Right ventricle myocardium superior (tissue), 1 donor: ENCODE results near the gene TRPV2. TPM values are rescaled to one million over a fixed set of nuclear protein-coding genes. Genes with fewer than 3 reads are reported as not detected.
"Not testable (repeated sequence)": the region's sequence is repeated elsewhere in the genome, so short reads cannot be mapped to it uniquely, and the experiment has no call there.

ENCODE experiments used
- ATAC-seq: fragments of 200-7000 bp; cut with Tn5 transposase; one replicate; pipeline ENCODE4 v1.9.1; 2020; ENCODE audit warnings: mild to moderate bottlenecking; ENCODE audit not compliant: poor library complexity
- DNase-seq: peaks from one replicate; pipeline ENCODE4 v3.0.0-alpha.2; 2020
- intact Hi-C: fragments of 100-400 bp; cut with DNase I; formaldehyde crosslinking; loops from one replicate; pipeline ENCODE4 v1.11.2; 2022
- total RNA-seq: library from RNA; stranded (reverse); fragmentation: NEBNext Ultra II Directional; extraction: Animal tissue kit (Norgen Biotek cat#: 25700); gene quantifications from one replicate; pipeline ENCODE4 v1.2.1, GENCODE V29; 2021
- donor health status: DM: no; HTN: yes; CAD: no; lungs with severe emphysema.

Gene TRPV2
- total RNA-seq, 1 donor from 2014 or later, result 10.3 TPM

GRCh38 chr17:16429083-16429482 is 13.7 kb downstream of the TRPV2 start:
- intact Hi-C loops, result no loop called here
- ATAC-seq (no peak), DNase-seq (no peak)

- DNase-seq (no peak), ATAC-seq (no peak)
- intact Hi-C loops, result no loop called here
Observed at GRCh38 chr17:16430650-16431049, 15.3 kb downstream of the TRPV2 start.

GRCh38 chr17:16432017-16432416 is 16.6 kb downstream of the TRPV2 start:
- intact Hi-C loops, result no loop called here
- ATAC-seq (no peak), DNase-seq (no peak)

GRCh38 chr17:16433514-16433913 is 18.1 kb downstream of the TRPV2 start:
- intact Hi-C loops, result no loop called here
- no peak for DNase-seq
- no peak for ATAC-seq

- intact Hi-C loops, result no loop called here
- DNase-seq (no peak), ATAC-seq (no peak)
Observed at GRCh38 chr17:16434662-16435061, 19.3 kb downstream of the TRPV2 start.

GRCh38 chr17:16435925-16436886 is 20.8 kb downstream of the TRPV2 start:
- ATAC-seq, result no peak
- DNase-seq, result no peak
- intact Hi-C loops, result no loop called here

- intact Hi-C loops, result no loop called here
- DNase-seq (no peak), ATAC-seq (no peak)
Observed at GRCh38 chr17:16437083-16437482, 21.7 kb downstream of the TRPV2 start.

- DNase-seq, result no peak
- ATAC-seq, result no peak
- intact Hi-C loops, result no loop called here
Observed at GRCh38 chr17:16438173-16438556, 22.8 kb downstream of the TRPV2 start.

GRCh38 chr17:16438557-16439302 is 23.4 kb downstream of the TRPV2 start:
- DNase-seq (peak; percentile 94), ATAC-seq (peak; percentile 97)
- intact Hi-C loops, result no loop called here

- ATAC-seq (peak; percentile 7), DNase-seq (no peak)
- intact Hi-C loops, result no loop called here
Observed at GRCh38 chr17:16439303-16439791, 24.0 kb downstream of the TRPV2 start.

- DNase-seq (no peak), ATAC-seq (no peak)
- intact Hi-C loops, result loop anchor here (5.0 kb wide), 1 partner anchor 53 kb away; no protein-coding TSS in a partner anchor
Observed at GRCh38 chr17:16439811-16440351, 24.5 kb downstream of the TRPV2 start.

GRCh38 chr17:16440354-16440753 is 25.0 kb downstream of the TRPV2 start:
- ATAC-seq, DNase-seq: not testable (repeated sequence)
- intact Hi-C loops, result loop anchor here (5.0 kb wide), 1 partner anchor 53 kb away; no protein-coding TSS in a partner anchor

GRCh38 chr17:16440901-16441629 is 25.7 kb downstream of the TRPV2 start:
- intact Hi-C loops, result loop anchor here (5.0 kb wide), 1 partner anchor 54 kb away; no protein-coding TSS in a partner anchor
- DNase-seq, result no peak
- ATAC-seq, result no peak

- ATAC-seq (no peak), DNase-seq (no peak)
- intact Hi-C loops, result loop anchor here (5.0 kb wide), 1 partner anchor 55 kb away; no protein-coding TSS in a partner anchor
Observed at GRCh38 chr17:16442141-16442540, 26.8 kb downstream of the TRPV2 start.

GRCh38 chr17:16442594-16443510 is 27.5 kb downstream of the TRPV2 start:
- intact Hi-C loops, result loop anchor here (5.0 kb wide), 1 partner anchor 56 kb away; no protein-coding TSS in a partner anchor
- ATAC-seq, result no peak
- no peak for DNase-seq

GRCh38 chr17:16443511-16444257 is 28.3 kb downstream of the TRPV2 start:
- DNase-seq, result no peak
- ATAC-seq, result no peak
- intact Hi-C loops, result loop anchor here (5.0 kb wide), 1 partner anchor 56 kb away; no protein-coding TSS in a partner anchor
